ENCODE measurements around the gene REC8. TPM values are rescaled to one million over a fixed set of nuclear protein-coding genes. Genes with fewer than 3 reads are reported as not detected.

Gene REC8
- total RNA-seq, 1 experiment from 2014 or later: 58.0 TPM

DNA sequence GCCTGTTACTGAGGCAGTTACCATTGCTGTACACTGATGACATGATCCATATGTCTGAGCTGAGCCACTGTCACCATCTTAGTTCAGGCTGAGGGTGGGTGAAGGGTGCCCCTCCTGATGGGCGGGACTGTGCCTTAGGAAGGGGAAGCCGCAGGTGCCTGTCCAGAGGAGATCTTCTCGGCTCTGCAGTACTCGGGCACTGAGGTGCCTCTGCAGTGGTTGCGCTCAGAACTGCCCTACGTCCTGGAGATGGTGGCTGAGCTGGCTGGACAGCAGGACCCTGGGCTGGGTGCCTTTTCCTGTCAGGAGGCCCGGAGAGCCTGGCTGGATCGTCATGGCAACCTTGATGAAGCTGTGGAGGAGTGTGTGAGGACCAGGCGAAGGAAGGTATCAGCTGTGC, 20.9 kb upstream of the REC8 start:
- Histone ChIP-seq H3K79me2 (ENCODE audit: insufficient read depth, low read length) (peaks cover 8% of the 10 kb centered on the region; the same call in 1 of the 2 replicates), H2BK120ac (ENCODE audit: low read depth, low read length, poor library complexity, severe bottlenecking) (no peak overlapping the region), H3K27ac (ENCODE audit: insufficient read length, low read depth, low read length) (no peak overlapping the region), H2AK5ac (ENCODE audit: insufficient read length, low read length) (no peak overlapping the region), H3K23me2 (ENCODE audit: insufficient read length, low read depth, low read length, poor library complexity, severe bottlenecking) (peaks cover 15% of the 10 kb centered on the region), H3T11ph (ENCODE audit: low read length) (no peak overlapping the region), H3K4me2 (ENCODE audit: insufficient read depth, insufficient read length, low read length) (no peak overlapping the region), H3K4ac (ENCODE audit: low read depth, low read length) (no peak overlapping the region), H2BK5ac (ENCODE audit: insufficient read length, low read length) (no peak overlapping the region), H4K5ac (ENCODE audit: insufficient read length, low read depth, low read length) (no peak overlapping the region), H4K20me1 (ENCODE audit: control insufficient read depth, insufficient read depth, insufficient read length) (no peaks in the 10 kb centered on the region), H3K9ac (ENCODE audit: extremely low read depth, insufficient read length, low read length) (no peak overlapping the region), H3K27me3 (ENCODE audit: insufficient read depth, low read length) (no peaks in the 10 kb centered on the region), H2AFZ (ENCODE audit: low read length) (no peak overlapping the region), H3K56ac (ENCODE audit: insufficient read length, low read depth, low read length) (no peak overlapping the region), H4K8ac (replicated peaks; ENCODE audit: insufficient read length, low read depth, low read length) (no peak overlapping the region), H3K18ac (ENCODE audit: insufficient read length, low read depth, low read length) (no peak overlapping the region), H2BK20ac (ENCODE audit: low read depth, low read length, poor library complexity, severe bottlenecking) (no peak overlapping the region), H2BK15ac (ENCODE audit: low read depth, low read length) (no peak overlapping the region), H3K9me3 (ENCODE audit: control insufficient read depth, low read depth, low read length) (no peaks in the 10 kb centered on the region), H3K23ac (ENCODE audit: insufficient read length, low read depth, low read length) (no peak overlapping the region), H3K14ac (ENCODE audit: insufficient read depth, low read length) (no peak overlapping the region), H3K4me1 (ENCODE audit: insufficient read depth, low read length) (no peaks in the 10 kb centered on the region), H4K91ac (ENCODE audit: insufficient read length, low read depth, low read length) (no peak overlapping the region), H3K79me1 (ENCODE audit: insufficient read depth, low read depth, low read length, poor library complexity, severe bottlenecking) (peaks cover 4% of the 10 kb centered on the region), H2BK12ac (ENCODE audit: insufficient read length, low read depth, low read length) (no peak overlapping the region)
- no peaks in the 10 kb centered on the region for H3K9me3 Mint-ChIP-seq
- TF ChIP-seq, protein P1, sequence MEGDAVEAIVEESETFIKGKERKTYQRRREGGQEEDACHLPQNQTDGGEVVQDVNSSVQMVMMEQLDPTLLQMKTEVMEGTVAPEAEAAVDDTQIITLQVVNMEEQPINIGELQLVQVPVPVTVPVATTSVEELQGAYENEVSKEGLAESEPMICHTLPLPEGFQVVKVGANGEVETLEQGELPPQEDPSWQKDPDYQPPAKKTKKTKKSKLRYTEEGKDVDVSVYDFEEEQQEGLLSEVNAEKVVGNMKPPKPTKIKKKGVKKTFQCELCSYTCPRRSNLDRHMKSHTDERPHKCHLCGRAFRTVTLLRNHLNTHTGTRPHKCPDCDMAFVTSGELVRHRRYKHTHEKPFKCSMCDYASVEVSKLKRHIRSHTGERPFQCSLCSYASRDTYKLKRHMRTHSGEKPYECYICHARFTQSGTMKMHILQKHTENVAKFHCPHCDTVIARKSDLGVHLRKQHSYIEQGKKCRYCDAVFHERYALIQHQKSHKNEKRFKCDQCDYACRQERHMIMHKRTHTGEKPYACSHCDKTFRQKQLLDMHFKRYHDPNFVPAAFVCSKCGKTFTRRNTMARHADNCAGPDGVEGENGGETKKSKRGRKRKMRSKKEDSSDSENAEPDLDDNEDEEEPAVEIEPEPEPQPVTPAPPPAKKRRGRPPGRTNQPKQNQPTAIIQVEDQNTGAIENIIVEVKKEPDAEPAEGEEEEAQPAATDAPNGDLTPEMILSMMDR (conservative IDR thresholded peaks at IDR 0.05): no peak
- H3K4me1 Mint-ChIP-seq: peaks cover 13 to 16% of the 10 kb centered on the region in 2 experiments
- H3K36me3 Mint-ChIP-seq (ENCODE audit: insufficient read depth in 1 of 3, low read depth in 3 of 3): peaks cover 36 to 69% (median 63%) of the 10 kb centered on the region in 3 experiments
- no peaks in the 10 kb centered on the region for H3K27me3 Mint-ChIP-seq (ENCODE audit: low read depth)
- no peak for DNase-seq
- no peak overlapping the region for H3K27ac Mint-ChIP-seq
- WGBS (ENCODE audit: extremely low coverage, insufficient read length, low lambda C conversion rate): no CpG with 5 or more reads among the region's 9 CpGs
- H3K4me3 Mint-ChIP-seq: no peak overlapping the region; a peak in 1 of 5 replicates
